Smooth muscle cell of the pulmonary artery (primary cell): Measurements from ENCODE around the gene HTR3D. TPM values are rescaled to one million over a fixed set of nuclear protein-coding genes. Genes with fewer than 3 reads are reported as not detected.

ENCODE experiments used
- total RNA-seq: library from RNA; depleted of rRNA; stranded (reverse); fragments of >200 nt; gene quantifications from 2 replicates; pipeline ENCODE4 v1.2.3, GENCODE V29; 2014

Gene HTR3D
- total RNA-seq = not detected in 2 replicates

GRCh38 chr3:184031187-184031792 lies at the start of gene HTR3D:
Gene HTR3D, plus strand, starts transcription at chr3:184031742. Its CDS starts 0 bp downstream, at chr3:184031742.

GRCh38 chr3:184017672-184018423 lies 13.7 kb upstream of the HTR3D start, which contains the start of gene ABCC5:
Gene ABCC5, minus strand, starts transcription at chr3:184017884. Its CDS starts 3,492 bp downstream, at chr3:184014392.

GRCh38 chr3:184052767-184053166 lies 21.2 kb downstream of the HTR3D start, which contains the start of gene HTR3C:
Gene HTR3C, plus strand, starts transcription at chr3:184053047. Its CDS starts 34 bp downstream, at chr3:184053081.

Other genes starting within 250 kb of the HTR3D start
- 2.3 and 3.1 TPM in 2 replicates for gene MAP6D1, start 206.2 kb upstream of the HTR3D start, total RNA-seq
- gene PARL, start 146.9 kb upstream of the HTR3D start, total RNA-seq = 24.8 and 28.7 TPM in 2 replicates
- gene ABCC5, start 13.9 kb upstream of the HTR3D start, total RNA-seq = 18.9 and 22.9 TPM in 2 replicates
- gene HTR3C, start 21.3 kb downstream of the HTR3D start, total RNA-seq = not detected in 2 replicates
- gene HTR3E, start 65.3 kb downstream of the HTR3D start, total RNA-seq = not detected in 2 replicates
- 27.0 and 27.2 TPM in 2 replicates for gene EIF2B5, start 103.6 kb downstream of the HTR3D start, total RNA-seq
- 45.7 and 57.3 TPM in 2 replicates for gene DVL3, start 123.6 kb downstream of the HTR3D start, total RNA-seq
- 363 and 399 TPM in 2 replicates for gene AP2M1, start 143.1 kb downstream of the HTR3D start, total RNA-seq
- 64.6 and 69.0 TPM in 2 replicates for gene ABCF3, start 154.5 kb downstream of the HTR3D start, total RNA-seq
- 0.03 and 0.52 TPM in 2 replicates for gene VWA5B2, start 197.8 kb downstream of the HTR3D start, total RNA-seq
- gene ALG3, start 217.2 kb downstream of the HTR3D start, total RNA-seq = 43.6 and 51.5 TPM in 2 replicates
- gene EEF1AKMT4, start 217.9 kb downstream of the HTR3D start, total RNA-seq = 2.2 and 2.9 TPM in 2 replicates
- gene CAMK2N2, start 229.8 kb downstream of the HTR3D start, total RNA-seq = 0.13 TPM in 2 replicates
- gene ECE2, start 244.3 kb downstream of the HTR3D start, total RNA-seq = 0.17 TPM in 1 of 2 replicates, not detected in the other